ENCODE measurements around the gene RARS1. TPM values are rescaled to one million over a fixed set of nuclear protein-coding genes. Genes with fewer than 3 reads are reported as not detected.
A peak's percentile ranks its signal among the peaks of the same experiment; 100 is the strongest.

The RARS1 gene
- total RNA-seq, 1 donor from 2014 or later, result 122 TPM

DNA sequence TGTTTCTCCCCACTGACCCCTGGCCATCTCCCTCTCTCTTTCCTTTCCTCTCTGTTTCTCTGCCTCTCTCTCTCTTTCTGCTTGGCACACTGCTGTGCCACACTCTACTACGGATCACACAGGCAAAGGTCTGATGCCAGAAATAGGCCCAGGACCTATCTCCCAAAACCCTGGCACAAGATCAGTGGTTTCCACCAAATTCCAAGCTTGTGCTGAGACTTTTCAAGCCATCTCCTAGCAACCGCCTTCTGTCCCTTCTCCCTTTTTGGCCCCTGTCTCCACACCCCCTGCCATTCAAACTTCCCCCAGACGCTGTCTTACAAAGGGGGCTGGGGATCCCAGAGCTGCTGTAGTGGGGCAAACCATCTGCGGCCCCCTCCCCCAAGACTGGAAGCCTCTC is 38.5 kb upstream of the RARS1 start:
- H3K4me3 ChIP-seq (ENCODE audit: low read depth, low read length), result no peak overlapping the region
- peaks cover 10% of the 10 kb centered on the region for H3K36me3 ChIP-seq (ENCODE audit: control insufficient read depth, insufficient read depth, low read length)
- H3K27me3 ChIP-seq (ENCODE audit: control insufficient read depth, insufficient read depth, low read length), result no peaks in the 10 kb centered on the region
- FAIRE-seq (no peak), DNase-seq (ENCODE audit: low read depth) (no peak)
- TF ChIP-seq, protein P1, sequence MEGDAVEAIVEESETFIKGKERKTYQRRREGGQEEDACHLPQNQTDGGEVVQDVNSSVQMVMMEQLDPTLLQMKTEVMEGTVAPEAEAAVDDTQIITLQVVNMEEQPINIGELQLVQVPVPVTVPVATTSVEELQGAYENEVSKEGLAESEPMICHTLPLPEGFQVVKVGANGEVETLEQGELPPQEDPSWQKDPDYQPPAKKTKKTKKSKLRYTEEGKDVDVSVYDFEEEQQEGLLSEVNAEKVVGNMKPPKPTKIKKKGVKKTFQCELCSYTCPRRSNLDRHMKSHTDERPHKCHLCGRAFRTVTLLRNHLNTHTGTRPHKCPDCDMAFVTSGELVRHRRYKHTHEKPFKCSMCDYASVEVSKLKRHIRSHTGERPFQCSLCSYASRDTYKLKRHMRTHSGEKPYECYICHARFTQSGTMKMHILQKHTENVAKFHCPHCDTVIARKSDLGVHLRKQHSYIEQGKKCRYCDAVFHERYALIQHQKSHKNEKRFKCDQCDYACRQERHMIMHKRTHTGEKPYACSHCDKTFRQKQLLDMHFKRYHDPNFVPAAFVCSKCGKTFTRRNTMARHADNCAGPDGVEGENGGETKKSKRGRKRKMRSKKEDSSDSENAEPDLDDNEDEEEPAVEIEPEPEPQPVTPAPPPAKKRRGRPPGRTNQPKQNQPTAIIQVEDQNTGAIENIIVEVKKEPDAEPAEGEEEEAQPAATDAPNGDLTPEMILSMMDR (IDR thresholded peaks at IDR 0.05; ENCODE audit: insufficient read depth, low read length, severe bottlenecking), result no peak

DNA sequence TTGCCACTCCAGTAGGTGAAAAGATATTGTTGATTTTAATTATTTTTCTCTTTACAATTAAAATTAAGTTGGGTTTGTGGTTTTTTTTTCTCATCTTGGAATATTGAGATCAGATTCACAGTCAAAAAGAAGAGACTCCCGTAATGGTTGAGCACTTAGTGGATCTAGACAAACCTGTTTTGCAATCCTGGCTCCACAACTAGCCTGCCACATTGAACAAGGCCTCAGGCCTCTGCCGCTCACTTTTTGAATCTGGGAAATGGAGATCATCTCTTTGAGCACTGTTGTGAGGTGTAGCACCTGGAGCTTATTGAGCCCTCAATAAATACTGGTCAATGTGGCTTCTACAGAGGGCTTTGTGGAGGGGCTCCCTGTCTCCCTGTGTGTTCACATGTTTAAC is 37.1 kb upstream of the RARS1 start:
- DNase-seq (ENCODE audit: low read depth) (peak; percentile 43), FAIRE-seq (no peak)
- peaks cover 6% of the 10 kb centered on the region for H3K36me3 ChIP-seq (ENCODE audit: control insufficient read depth, insufficient read depth, low read length)
- TF ChIP-seq, protein P1 (IDR thresholded peaks at IDR 0.05; ENCODE audit: insufficient read depth, low read length, severe bottlenecking), result no peak
- no peak overlapping the region for H3K4me3 ChIP-seq (ENCODE audit: low read depth, low read length)
- H3K27me3 ChIP-seq (ENCODE audit: control insufficient read depth, insufficient read depth, low read length), result no peaks in the 10 kb centered on the region

DNA sequence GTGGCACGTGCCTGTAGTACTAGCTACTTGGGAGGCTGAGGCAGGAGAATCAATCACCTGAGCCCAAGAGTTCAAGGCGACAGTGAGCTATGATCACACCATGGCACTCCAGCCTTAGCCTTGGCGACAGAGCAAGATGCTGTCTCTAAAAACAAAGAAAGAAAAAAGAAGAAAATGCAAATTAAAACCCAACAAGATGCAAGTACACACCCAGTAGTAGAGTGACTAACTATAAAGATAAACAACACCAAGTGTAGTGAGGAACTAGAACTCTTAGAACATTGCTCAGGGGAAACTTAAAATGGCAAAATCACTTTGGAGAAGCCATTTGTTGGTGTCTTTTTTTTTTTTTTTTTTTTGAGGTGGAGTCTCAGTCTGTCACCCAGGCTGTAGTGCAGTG is 34.7 kb upstream of the RARS1 start:
- no peak for FAIRE-seq
- peaks cover 8% of the 10 kb centered on the region for H3K36me3 ChIP-seq (ENCODE audit: control insufficient read depth, insufficient read depth, low read length)

DNA sequence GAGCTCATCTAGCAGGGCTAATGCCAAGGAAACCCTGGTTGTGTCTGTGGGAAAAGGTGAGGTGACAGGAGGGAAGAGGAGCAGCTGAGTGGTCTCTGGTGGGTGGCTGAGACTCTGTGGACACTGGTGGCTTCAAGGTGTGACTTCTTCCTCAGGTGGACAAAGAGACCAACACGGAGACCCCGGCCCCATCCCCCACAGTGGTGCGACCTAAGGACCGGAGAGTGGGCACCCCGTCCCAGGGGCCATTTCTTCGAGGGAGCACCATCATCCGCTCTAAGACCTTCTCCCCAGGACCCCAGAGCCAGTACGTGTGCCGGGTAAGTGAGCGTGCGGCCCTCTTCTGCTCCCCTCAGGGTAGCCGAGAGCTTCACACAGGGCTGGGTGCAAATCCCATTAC is 31.1 kb upstream of the RARS1 start:
- DNase-seq (ENCODE audit: low read depth) (no peak), FAIRE-seq (no peak)
- Histone ChIP-seq H3K27me3 (ENCODE audit: control insufficient read depth, insufficient read depth, low read length) (no peaks in the 10 kb centered on the region), H3K36me3 (ENCODE audit: control insufficient read depth, insufficient read depth, low read length) (peaks cover 17% of the 10 kb centered on the region), H3K4me3 (ENCODE audit: low read depth, low read length) (no peak overlapping the region)
- TF ChIP-seq, protein P1 (IDR thresholded peaks at IDR 0.05; ENCODE audit: insufficient read depth, low read length, severe bottlenecking), result no peak

More for the DNA sequence above, 34.7 kb upstream of the RARS1 start:
- Histone ChIP-seq H3K4me3 (ENCODE audit: low read depth, low read length) (no peak overlapping the region), H3K27me3 (ENCODE audit: control insufficient read depth, insufficient read depth, low read length) (no peaks in the 10 kb centered on the region)
- no peak for DNase-seq (ENCODE audit: low read depth)
- TF ChIP-seq, protein P1 (IDR thresholded peaks at IDR 0.05; ENCODE audit: insufficient read depth, low read length, severe bottlenecking), result no peak

DNA sequence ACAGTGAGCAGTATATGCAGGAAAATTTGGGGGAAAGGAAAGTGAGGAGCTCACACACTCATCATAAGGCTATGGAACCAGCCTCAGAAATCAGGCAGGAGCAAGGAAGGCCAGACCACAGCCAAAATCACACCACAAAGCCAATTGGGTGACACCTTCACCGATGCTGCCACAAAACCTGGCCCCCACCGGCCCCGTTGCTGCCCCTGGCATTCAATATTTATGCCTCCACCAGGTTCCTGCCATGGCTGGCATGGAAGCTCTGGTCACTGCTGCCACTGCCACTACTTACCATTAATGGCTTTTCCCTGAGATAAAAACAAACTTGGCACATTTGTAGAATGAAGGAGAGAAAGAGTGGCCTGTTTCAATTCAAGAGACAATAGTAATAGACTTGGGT is 28.7 kb upstream of the RARS1 start:
- Histone ChIP-seq H3K4me3 (ENCODE audit: low read depth, low read length) (no peak overlapping the region), H3K36me3 (ENCODE audit: control insufficient read depth, insufficient read depth, low read length) (peaks cover 25% of the 10 kb centered on the region), H3K27me3 (ENCODE audit: control insufficient read depth, insufficient read depth, low read length) (no peaks in the 10 kb centered on the region)
- no peak for DNase-seq (ENCODE audit: low read depth)
- FAIRE-seq, result no peak
- TF ChIP-seq, protein P1 (IDR thresholded peaks at IDR 0.05; ENCODE audit: insufficient read depth, low read length, severe bottlenecking), result no peak

DNA sequence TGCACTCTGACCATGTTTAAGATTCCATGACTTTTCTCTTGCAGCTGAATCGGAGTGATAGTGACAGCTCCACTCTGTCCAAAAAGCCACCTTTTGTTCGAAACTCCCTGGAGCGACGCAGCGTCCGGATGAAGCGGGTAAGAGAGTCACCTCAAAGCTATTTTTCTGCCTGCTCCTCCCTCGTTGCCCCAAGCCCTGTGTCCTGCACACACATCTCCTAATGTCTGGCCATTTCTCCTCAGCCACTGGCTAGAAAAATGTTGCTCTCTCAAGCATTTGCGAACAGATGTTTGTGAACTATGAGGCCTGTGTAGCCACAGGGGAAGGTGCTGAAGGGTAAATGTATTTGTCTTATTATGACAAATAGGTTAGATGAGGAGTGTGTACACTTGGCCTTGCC is 25.7 kb upstream of the RARS1 start:
- peak; percentile 28 for FAIRE-seq
- no peak for DNase-seq (ENCODE audit: low read depth)
- Histone ChIP-seq H3K36me3 (ENCODE audit: control insufficient read depth, insufficient read depth, low read length) (peaks cover 28% of the 10 kb centered on the region), H3K27me3 (ENCODE audit: control insufficient read depth, insufficient read depth, low read length) (no peaks in the 10 kb centered on the region), H3K4me3 (ENCODE audit: low read depth, low read length) (no peak overlapping the region)
- TF ChIP-seq, protein P1 (IDR thresholded peaks at IDR 0.05; ENCODE audit: insufficient read depth, low read length, severe bottlenecking), result no peak

Data from bronchial epithelial cell (primary cell).